Body of pancreas (tissue), 4 donors: ENCODE measurements around the gene SREBF2. TPM values are rescaled to one million over a fixed set of nuclear protein-coding genes. Genes with fewer than 3 reads are reported as not detected.

Source experiments
- ATAC-seq: fragments of 150-250 bp; one replicate; pipeline ENCODE4 v1.9.1; 2016
- DNase-seq, 4 donors: peaks; one replicate each; pipeline ENCODE4 v3.0.0-alpha.2; 2019
- H3K27ac ChIP-seq, 4 donors: fragments of 200-600 bp; sonication (generic); 1 replicate in 3 of 4; 2 replicates in 1 of 4; pipeline versions ENCODE4 v1.5.1 to v1.6.1; 2016 to 2019; ENCODE audit warnings: mild to moderate bottlenecking in 1 of 4, mixed read lengths in 1 of 4, moderate library complexity in 1 of 4
- H3K27me3 ChIP-seq, 2 donors: fragments of 200-600 bp; sonication (generic); one replicate each; pipeline ENCODE4 v1.6.0; 2016; ENCODE audit warnings: mild to moderate bottlenecking in 1 of 2
- H3K36me3 ChIP-seq, 2 donors: fragments of 200-600 bp; sonication (generic); replicated peaks in 1 of 2; 2 replicates each; pipeline ENCODE4 v1.5.1; 2016; ENCODE audit warnings: low read depth in 2 of 2; ENCODE audit not compliant: insufficient read depth in 1 of 2
- H3K4me1 ChIP-seq: fragments of 200-600 bp; sonication (generic); one replicate; pipeline ENCODE4 v1.6.0; 2016
- H3K4me3 ChIP-seq, 2 donors: fragments of 200-600 bp; sonication (generic); 1 replicate in 1 of 2; 2 replicates in 1 of 2; pipeline ENCODE4 v1.5.1; 2016 to 2019
- H3K9me3 ChIP-seq, 3 donors: fragments of 200-600 bp; sonication (generic); 1 replicate in 2 of 3; 2 replicates in 1 of 3; pipeline ENCODE4 v1.5.1; 2016
- POLR2A ChIP-seq, 3 donors: fragments of 450-650 bp; IDR thresholded peaks; one replicate each; pipeline ENCODE4 v1.6.1; 2016; ENCODE audit warnings: antibody characterized with exemption in 3 of 3, mild to moderate bottlenecking in 2 of 3
- WGBS, 2 donors: methylation state at CpG; one replicate each; pipeline ENCODE4 v1.1.5; 2017; 5-methylcytosine and 5-hydroxymethylcytosine counted together
- intact Hi-C: fragments of 100-400 bp; cut with DNase I; formaldehyde crosslinking; loops from one replicate; pipeline ENCODE4 v1.15.1; 2023
- total RNA-seq, 2 donors: library from RNA; depleted of rRNA; stranded (reverse); fragments of >200 nt; gene quantifications; one replicate each; pipeline ENCODE4 v1.1.0, GENCODE V29; 2016
- TF ChIP-seq, protein P1 (sequence below), 7 experiments: fragments of 450-650 bp in 4 of 7; fragments of 200-600 bp in 3 of 7; sonication (generic) in 3 of 7; IDR thresholded peaks; one replicate each; pipeline ENCODE4 v1.5.1; 2016 to 2019; ENCODE audit warnings: antibody characterized with exemption in 7 of 7

The SREBF2 gene
- total RNA-seq, 2 donors from 2014 or later, result 40.2 to 68.6 TPM

DNA sequence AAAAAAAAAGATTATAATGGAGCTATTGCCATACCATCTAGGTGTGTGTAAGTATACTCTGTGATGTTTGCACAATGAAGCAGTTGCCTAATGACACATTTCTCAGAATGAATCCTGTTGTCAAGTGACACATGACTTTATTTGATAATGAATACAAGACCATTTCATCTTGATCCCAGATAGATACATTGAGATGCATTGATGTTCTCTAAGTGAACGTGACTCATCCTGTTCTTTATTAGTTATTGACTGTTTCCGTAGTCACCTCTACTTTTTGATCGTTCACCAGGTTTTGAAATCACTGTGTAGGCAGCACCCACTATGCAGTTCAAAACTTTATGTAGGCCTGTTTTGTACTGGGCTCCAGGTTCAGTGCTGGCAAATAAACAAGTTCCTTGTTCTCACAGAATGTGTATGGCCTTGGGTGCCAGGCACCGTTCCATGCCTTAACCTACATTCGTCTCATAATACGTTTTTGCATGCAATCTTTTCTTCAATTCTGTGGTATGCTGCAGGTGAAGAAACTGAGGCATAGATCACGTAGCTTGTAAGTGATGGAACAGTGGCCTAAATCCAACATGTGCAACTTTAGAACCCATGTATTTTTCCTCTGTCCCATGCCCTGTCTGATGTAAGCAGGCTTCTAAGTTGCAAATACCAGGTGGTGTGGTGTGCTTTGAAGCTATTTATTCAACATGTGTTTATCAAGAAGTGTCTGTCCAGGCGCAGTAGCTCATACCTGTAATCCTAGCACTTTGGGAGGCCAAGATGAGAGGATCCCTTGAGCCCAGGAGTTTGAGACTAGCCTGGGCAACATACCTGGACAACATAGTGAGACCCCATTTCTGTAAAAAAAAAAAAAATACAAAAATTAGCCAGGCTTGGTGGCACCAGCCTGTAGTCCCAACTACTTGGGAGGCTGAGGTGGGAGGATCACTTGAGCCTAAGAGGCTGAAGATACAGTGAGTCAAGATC is 10.4 kb downstream of the SREBF2 start:
- Histone ChIP-seq H3K4me1 (peaks cover 66% of the 10 kb centered on the region), H3K9me3 (no peaks in the 10 kb centered on the region), H3K27me3 (no peaks in the 10 kb centered on the region), H3K27ac (peak overlapping the region in 3 of 4 donors; percentile 16 to 61 (median 60)), H3K36me3 (no peaks in the 10 kb centered on the region), H3K4me3 (no peak overlapping the region)
- DNase-seq, result peak; percentile 33 to 69 (median 56)
- WGBS, 2 donors, result 26 to 27% methylated on average over 8 of the region's 8 CpGs
- no peak for TF ChIP-seq POLR2A (IDR thresholded peaks at IDR 0.05)
- TF ChIP-seq, protein P1, sequence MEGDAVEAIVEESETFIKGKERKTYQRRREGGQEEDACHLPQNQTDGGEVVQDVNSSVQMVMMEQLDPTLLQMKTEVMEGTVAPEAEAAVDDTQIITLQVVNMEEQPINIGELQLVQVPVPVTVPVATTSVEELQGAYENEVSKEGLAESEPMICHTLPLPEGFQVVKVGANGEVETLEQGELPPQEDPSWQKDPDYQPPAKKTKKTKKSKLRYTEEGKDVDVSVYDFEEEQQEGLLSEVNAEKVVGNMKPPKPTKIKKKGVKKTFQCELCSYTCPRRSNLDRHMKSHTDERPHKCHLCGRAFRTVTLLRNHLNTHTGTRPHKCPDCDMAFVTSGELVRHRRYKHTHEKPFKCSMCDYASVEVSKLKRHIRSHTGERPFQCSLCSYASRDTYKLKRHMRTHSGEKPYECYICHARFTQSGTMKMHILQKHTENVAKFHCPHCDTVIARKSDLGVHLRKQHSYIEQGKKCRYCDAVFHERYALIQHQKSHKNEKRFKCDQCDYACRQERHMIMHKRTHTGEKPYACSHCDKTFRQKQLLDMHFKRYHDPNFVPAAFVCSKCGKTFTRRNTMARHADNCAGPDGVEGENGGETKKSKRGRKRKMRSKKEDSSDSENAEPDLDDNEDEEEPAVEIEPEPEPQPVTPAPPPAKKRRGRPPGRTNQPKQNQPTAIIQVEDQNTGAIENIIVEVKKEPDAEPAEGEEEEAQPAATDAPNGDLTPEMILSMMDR (IDR thresholded peaks at IDR 0.05), result no peak
- intact Hi-C loops, result no loop called here
- ATAC-seq, result peak; percentile 65

DNA sequence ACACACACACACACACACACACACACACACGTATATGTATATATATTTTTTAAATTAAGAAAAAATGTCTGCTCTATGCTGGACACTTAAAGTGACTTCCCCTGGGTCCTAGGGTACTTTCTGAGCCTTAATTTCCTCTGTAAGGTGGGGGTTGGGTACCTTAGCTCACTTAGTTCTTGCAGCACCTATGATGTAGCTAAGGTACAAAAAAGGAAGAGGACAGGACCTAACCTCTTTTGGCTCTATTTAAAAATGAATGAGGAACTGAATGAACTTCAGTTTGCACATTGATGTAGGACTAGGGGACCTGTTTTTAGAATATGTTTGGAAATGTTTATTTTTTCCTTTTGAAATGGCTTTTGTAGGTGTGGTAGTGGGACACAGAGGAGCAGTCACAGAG is 11.1 kb downstream of the SREBF2 start:
- no peaks in the 10 kb centered on the region for H3K27me3 ChIP-seq
- ATAC-seq (no peak), DNase-seq (no peak)
- intact Hi-C loops, result no loop called here
- WGBS, 2 donors, result 47 to 60% methylated on average over 1 of the region's 1 CpG
- no peaks in the 10 kb centered on the region for H3K36me3 ChIP-seq
- no peak overlapping the region for H3K4me3 ChIP-seq
- H3K4me1 ChIP-seq, result peaks cover 62% of the 10 kb centered on the region
- TF ChIP-seq, protein P1 (IDR thresholded peaks at IDR 0.05), result no peak
- no peak for TF ChIP-seq POLR2A (IDR thresholded peaks at IDR 0.05)
- H3K27ac ChIP-seq, result peak overlapping the region in 3 of 4 donors; percentile 16 to 61 (median 48)
- H3K9me3 ChIP-seq, result no peaks in the 10 kb centered on the region

DNA sequence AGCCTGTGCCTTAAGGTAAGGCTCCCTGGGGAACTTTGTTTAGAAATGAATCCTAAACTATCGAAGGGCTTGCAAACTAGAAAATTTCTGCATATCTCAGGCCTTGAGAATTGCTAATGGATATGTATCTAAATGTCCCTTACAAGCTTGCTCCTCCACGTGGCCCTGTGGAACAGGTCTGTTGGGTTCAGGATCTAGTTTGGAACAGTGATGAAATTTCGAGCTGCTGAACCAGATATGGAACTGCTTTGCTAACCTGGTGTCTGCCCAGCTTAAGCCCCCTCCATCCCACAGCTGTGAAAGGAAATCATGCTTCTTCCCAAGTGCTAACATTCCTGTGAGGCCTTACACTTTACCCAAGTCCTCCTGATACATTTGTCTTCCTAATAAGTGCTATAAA is 11.6 kb downstream of the SREBF2 start:
- peak overlapping the region in 3 of 4 donors; percentile 16 to 61 (median 48) for H3K27ac ChIP-seq
- intact Hi-C loops, result no loop called here
- WGBS, 2 donors, result 7 to 30% methylated on average over 3 of the region's 3 CpGs
- H3K4me3 ChIP-seq, result no peak overlapping the region
- ATAC-seq (peak; percentile 47), DNase-seq (peak; percentile 44 to 74 (median 66))
- H3K9me3 ChIP-seq, result no peaks in the 10 kb centered on the region
- H3K36me3 ChIP-seq, result no peaks in the 10 kb centered on the region
- H3K27me3 ChIP-seq, result no peaks in the 10 kb centered on the region
- H3K4me1 ChIP-seq, result peaks cover 62% of the 10 kb centered on the region
- TF ChIP-seq POLR2A (IDR thresholded peaks at IDR 0.05), result no peak
- TF ChIP-seq, protein P1 (IDR thresholded peaks at IDR 0.05), result no peak

DNA sequence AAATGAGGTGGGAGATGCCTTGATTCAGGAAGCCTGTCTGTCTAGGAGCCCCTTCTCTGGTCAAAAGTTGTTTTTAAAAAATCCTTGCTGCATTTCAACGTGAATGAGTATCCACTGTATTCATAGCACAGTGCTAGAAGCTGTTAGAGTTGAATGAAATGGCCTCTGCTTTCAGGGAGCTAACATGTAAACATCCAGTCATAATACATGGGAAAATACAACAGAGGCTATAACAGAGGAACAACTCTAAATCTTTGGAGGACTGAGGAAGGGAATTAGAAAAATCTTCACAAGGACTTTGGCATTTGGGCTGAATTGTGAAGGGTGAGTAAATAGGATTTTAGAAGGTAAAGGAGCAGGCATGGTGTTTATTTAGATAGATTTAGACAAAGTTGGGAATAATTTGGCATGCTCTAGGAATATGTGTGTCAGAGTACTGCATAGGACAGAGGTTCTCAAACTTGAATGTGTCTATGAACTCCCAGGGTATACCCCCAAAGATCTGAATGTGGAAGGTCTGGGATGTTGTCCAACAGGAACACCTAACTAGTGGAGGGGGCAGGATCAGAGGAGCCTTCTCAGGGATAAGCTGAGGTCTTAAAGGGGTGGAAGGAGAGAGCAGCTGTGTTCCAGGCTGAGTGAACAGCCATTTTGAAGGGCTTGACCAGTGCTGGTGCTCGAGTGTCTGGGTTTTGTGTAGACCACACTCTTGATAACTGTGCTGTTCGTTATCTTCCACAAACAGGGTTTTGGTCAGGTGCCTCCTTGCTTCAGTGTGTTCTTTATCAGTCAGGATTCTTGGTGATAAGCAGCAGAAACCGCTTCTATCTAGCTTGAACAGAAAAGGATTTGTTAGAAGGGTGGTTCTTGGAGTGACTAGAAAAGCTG is 12.7 kb downstream of the SREBF2 start:
- no peak overlapping the region for H3K4me3 ChIP-seq
- intact Hi-C loops, result no loop called here
- peaks cover 62% of the 10 kb centered on the region for H3K4me1 ChIP-seq
- no peak for ATAC-seq
- H3K9me3 ChIP-seq, result no peaks in the 10 kb centered on the region
- no peaks in the 10 kb centered on the region for H3K27me3 ChIP-seq
- DNase-seq, result no peak
- no peaks in the 10 kb centered on the region for H3K36me3 ChIP-seq
- no peak for TF ChIP-seq POLR2A (IDR thresholded peaks at IDR 0.05)
- TF ChIP-seq, protein P1 (IDR thresholded peaks at IDR 0.05), result no peak
- peak overlapping the region in 3 of 4 donors; percentile 16 to 48 (median 37) for H3K27ac ChIP-seq
- 28% methylated on average over 4 of the region's 4 CpGs for WGBS, 2 donors
